Measurements from ENCODE around the gene C15orf39. TPM values are rescaled to one million over a fixed set of nuclear protein-coding genes. Genes with fewer than 3 reads are reported as not detected.
"Not testable (repeated sequence)": the region's sequence is repeated elsewhere in the genome, so short reads cannot be mapped to it uniquely, and the experiment has no call there.

C15orf39 gene
- 5.9 and 7.0 TPM in 2 replicates for total RNA-seq (2014; rRNA removed; shearing (Covaris generic))
- 6.2 and 6.6 TPM in 2 replicates for polyA plus RNA-seq (2014; cell fraction: nucleus; rRNA removed)

DNA sequence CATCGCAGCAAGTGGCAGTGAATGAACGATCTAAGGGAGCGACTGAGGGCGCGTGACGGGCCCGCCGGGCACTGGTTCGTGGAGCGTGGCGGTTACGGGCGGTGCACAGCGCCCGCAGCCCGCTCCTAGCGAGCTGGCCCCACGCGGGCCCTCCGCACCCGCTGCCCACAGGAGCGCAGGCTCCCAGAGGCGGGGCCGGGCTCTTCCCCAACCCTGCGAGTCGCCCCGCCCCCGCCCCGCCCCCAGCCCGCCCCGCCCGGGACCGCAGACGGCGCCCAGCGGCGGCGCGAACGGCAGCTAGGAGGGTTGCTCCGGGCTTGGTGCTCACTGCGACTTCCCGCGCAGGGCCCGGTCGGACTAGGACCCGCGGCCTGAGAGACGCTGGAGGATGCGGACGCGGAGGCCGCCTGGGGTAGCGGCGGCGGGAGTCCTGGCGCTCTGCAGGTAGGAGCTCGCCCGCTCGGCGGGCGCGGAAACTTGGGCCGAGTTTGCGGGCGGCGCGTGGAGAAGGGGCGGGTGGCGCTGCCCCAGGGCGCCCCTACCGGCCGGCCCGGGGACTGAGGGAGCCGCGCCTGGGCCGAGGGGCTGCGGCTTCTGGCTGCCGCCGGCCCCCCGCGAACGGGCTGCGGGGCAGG is at the start of gene C15orf39:
Gene C15orf39 (plus strand): TSS at position 267 of the 635 bp plus-strand sequence. CDS start 4,167 bp downstream, outside the sequence.
- DNase-seq (ENCODE audit: extremely low read depth, low read depth), result peak; percentile 52

DNA sequence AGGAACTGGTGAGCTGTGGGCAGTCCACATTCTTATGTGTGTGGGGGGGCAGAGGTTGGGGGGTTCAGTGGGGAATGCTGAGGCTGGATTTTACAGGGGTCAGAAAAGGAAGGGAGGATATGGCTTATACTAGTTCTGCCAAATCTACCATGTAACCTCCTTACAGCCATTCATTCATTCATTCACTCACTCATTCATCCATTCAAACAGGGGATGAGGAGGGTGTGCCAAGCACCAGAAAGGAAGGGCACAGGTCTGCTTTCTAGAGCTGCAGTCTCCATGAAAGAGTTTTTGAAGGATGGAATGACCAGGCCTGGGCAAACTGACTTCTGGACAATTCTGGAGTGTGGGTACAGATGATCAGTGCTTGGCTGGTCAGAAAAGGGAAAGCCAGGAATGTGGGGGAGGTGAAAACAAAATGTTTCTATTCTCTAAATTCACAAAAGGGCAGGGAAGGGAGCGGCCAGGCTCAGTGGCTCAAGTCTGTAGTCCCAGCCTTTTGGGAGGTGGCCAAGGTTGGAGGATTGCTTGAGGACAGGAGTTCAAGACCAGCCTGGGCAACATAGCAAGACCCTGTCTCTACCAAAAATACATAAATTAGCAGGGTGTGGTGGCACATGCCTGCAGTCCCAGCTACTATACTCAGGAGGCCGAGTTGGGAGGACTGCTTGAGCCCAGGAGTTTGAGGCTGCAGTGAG is 49.2 kb upstream of the C15orf39 start:
- no peak for DNase-seq (ENCODE audit: extremely low read depth, low read depth)

DNA sequence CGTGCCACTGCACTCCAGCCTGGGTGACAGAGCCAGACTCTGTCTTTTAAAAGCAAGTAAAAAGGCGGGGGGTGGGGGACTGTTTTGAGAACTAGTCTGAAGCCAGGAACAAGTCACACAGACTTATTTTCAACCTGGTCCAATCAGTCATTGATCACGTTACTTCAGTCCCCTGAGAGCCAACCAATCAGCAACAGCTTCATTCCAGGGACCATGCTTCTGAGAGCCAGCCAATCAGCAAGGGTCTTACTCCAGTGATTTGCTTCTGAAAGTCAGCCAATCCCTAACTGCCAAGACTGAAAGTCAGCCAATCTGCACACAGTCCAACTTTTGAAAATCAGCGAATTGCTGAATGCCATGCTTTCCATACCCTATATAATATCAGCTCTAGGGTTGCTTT is 48.6 kb upstream of the C15orf39 start:
- DNase-seq (ENCODE audit: extremely low read depth, low read depth), result peak; percentile 20

DNA sequence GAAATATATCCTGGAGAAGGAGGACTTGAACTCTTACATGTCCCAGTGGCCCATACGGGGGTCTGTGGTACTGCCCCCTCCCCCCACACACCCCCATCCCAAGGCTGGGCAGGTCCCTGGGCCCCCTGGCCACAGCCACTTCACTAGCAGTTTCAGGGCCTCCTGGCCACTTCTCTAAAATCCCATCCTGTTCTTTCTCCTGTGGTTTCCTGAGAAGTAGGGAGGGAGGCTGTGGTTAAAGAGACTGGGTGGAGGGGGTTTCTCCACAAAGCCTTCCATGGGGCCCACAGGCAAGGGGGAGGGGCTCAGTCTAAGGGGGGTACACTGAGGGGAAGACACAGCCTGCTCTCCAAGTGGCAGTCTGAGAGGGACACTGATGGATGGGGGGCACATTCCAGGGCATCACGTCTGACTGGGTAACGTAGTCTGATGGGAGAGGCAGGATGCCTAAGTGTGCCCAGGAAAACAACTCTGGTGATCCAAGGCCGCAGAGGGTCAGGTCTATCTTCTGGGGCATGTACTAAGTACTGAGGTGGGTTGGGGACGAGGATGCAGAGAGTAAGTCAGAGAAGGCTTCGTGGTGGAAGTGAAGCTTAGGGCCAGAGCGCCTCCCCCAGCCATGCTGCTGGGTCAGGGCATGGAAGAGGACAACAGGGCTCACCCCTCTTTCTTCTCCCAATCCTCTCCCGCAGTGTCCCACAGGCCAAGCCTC is 48.0 kb upstream of the C15orf39 start:
- no peak for DNase-seq (ENCODE audit: extremely low read depth, low read depth)

DNA sequence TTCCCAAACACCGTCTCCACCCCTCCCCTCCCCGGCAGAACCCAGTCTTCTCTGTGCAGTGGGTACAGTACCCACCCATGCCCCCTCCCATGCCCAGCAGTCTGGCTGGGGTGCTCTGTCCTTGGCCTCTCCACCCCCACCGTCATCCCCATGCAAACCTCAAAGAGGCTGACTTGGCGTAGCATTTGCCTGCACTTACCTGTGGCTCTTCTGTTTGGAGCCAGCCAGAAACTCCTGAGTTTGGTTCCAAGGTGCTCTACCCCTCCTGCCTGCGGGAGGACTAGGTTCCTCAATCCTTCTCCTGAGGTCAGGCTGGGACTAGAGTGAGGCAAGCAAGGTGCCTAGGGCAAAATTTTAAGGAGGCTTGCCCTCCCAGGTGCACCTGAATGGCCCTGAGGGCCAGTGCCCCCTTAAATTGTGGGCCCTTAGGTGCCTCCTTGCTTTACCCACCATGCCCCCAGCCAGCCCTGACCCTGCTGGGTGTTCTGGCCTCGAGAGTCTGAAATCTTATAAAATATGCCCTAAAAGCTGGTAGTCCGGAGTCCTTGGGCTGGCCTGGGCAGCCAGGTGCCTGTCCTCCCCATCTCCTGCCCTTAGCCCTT is 47.1 kb upstream of the C15orf39 start:
- no peak for DNase-seq (ENCODE audit: extremely low read depth, low read depth)

DNA sequence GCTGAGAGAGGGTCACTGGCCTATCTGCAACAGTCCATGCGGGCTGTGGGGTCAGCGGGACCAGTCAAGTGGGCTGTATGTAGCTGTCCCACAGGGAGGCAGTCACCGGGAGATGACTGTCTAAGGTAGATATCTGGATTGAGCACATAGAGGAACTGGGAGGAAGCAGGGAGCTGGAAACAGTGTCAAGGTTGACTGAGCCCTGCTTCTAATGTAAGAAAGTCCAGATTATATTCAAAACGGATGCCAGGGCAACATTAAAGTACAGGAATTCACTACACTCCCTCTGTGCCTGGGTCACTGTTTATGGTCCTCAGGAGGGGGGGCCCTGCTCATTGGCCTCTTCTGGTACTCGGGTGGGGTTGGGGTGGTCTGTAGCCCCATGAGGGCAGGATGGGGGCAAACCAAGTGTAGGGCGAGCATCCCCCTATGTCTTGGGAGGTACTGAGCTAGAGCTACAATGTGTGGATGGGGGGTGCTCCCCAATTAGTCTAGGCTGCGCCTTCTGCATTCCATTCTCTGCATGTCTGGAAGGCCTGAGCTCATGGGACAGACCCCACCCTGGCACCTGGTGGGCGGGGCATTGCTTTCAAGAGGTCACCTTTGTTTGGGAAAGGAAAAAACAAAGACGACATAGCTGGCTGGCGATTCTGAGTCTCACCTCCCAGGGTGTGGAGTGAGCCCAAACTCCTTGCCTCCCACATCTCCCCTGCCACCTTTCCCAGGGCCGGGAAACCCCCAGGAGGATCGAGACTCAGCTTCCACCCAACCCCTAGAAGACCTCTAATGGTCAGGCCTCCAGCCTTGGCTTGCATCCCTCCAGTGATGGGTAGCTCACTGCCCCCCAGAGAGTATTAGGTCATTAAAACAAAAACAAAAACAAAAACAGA is 45.1 kb upstream of the C15orf39 start:
- no peak for DNase-seq (ENCODE audit: extremely low read depth, low read depth)

DNA sequence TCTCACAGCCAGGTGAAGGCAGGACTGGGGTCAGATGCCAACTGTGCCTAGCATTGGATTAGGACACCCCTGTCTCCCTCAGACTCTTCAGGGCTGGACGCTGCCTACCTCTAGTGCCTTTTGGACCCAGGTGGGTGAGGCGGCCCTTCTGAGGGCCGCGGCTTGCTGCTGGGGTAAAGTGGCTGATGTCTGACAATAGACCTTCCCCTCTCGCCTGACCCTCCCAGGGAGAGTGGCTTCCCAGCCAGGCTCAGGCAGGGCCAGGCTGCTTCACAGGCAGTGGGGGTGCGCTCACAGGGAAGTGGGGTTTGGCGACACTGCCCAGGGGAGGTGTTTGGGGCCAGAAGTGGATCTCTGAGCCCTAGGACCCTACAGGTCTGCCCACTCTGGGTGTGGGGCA is 43.3 kb upstream of the C15orf39 start:
- no peak for DNase-seq (ENCODE audit: extremely low read depth, low read depth)

DNA sequence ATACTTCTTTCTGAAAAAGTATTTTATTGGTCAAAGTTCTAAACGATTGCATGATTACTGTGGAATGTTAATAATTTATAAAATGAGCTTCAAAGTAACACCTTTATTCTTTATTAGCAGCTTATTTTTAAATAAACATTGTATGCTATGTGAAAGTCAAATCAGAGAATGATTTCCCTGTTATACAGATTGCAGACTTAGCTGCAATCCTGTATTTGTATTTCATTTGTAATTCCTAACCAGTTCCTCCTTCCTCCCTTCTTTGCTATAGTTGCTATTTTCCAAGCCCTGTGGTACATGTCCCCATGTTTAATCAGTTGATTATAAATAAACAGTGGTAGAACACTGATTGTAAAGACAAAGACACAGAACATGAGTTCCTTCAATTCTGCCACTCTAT is 42.4 kb upstream of the C15orf39 start:
- no peak for DNase-seq (ENCODE audit: extremely low read depth, low read depth)

DNA sequence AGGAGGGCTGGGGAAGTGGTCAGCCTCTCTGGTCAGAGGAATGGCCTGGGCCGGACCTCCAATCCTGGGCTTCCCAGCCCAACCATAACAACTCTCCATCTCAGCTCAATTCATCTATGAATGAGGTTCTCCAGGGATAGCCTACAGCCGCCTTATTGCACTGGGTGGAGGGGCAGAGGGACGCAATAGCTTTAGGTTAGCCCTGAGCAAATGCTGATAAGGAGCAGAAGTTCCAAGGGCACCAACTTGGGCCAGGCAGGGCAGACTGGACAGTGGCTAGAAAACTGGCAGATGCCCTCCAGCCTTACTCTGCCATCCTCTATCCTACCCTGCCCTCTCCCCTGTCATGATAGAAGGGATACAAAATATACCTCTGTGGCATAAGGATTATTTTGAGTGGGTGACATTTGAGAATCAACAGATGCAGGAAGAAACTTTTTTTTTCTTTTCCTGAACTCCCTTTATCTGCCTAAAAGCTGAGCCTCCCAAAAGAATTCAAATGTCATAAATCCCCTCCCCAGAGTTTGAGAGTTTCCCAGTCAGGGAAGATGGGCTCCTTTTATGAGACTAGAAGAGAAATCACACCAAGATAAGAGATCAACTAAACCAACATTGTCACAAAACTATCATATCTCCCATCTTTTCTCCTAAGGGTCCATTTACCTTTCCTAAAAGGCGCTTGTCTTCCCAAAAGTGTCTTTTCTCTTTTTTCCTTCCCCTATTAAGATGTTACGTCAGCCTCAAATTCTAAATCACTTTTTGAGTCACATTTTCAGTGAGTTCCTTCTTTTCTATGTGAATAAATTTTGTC is 40.4 kb upstream of the C15orf39 start:
- no peak for DNase-seq (ENCODE audit: extremely low read depth, low read depth)

DNA sequence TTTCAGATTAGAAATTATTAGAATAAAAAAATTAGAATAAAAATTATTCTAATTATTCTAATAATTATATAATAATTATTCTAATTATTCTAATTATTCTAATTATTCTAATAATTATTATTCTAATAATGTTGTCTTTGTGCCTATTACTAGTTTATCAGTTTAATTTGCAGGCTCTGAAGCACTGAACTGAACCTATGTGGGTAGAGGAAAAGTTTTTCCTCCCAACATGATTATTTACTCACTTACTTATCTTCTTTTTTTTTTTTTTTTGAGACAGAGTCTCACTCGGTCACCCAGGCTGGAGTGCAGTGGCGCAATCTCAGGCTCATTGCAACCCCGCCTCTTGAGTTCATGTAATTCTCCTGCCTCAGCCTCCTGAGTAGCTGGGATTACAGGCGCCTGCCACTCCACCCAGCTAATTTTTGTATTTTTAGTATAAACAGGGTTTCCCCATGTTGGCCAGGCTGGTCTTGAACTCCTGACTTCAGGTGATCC is 39.7 kb upstream of the C15orf39 start:
- no peak for DNase-seq (ENCODE audit: extremely low read depth, low read depth)

DNA sequence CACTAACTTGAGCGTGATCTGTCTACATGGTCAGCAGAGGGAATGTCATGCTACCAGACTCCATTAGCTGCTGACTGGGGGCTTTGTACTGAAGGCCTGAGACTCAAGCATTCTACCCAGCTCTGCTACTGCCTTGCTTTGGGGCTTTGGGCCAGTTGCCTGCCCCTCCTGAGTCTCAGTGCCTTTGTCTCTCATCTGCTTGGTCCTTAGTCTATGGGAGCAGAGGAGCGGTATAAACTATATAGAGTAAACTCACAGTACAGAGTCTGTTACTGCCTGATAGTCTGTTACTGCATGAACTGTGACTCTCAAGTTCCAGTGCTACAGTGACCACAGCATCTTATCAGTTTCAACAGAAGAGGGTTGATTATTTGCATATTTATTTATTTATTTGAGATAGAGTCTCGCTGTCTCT is 38.5 kb upstream of the C15orf39 start:
- no peak for DNase-seq (ENCODE audit: extremely low read depth, low read depth)

DNA sequence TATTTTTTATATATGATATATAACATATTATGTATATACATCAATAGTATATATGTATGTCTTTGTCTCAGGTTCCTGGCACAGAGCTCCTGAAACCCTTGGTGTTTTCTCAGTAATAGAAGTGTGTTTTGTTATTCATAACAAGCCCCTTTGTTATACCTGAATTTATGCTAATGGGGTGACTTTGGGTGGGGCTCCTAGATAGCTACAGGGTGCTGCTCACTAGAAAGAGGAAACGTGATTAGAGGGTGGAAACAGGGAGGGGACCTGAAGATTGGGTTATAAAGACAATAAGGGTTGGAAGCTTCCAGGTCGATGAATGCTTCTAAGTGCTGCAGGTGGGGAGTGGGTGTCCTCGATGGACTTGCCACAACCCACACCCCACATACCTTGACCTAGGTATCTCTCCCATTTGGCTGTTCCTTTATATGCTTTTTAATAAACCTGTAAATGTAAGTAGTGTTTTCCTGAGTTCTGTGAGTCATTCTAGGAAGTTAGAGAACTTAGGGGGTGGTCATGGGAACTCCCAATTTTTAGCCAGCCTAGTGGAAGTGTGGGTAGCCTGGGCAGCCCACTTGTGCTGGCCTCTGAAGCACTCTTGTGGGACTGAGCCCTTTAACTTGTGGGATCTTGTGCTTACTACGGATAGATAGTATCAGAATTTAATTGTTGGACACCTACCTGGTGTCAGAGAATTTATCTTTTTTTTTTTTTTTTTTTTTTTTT is 36.9 kb upstream of the C15orf39 start:
- no peak for DNase-seq (ENCODE audit: extremely low read depth, low read depth)

DNA sequence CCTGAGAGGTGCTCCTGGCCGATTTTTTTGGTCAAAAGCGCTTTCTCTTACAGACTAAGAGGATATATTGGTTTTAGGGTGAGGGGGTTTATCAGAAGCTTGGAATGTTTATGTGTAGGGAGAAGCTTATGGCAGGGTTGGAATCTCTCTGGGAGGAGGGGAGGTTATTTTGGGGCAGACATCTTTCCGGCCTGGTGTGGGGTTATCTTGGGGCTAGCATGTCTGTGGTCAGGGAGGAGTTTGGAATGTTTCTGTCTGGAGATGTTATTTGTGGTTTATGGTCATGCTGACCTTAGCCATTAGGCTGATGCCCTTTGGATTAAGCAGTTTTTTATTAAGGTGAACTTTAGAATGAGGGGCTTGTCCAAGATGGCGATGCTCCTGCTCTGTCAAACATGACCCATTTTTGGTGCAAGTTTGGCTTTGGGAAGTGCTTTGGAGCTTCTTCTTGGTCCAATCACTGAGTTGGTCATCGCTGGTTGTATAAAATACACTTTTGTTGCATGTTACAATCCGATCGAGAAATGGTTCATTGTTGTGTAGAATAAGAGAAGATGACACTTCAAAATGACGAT is 35.1 kb upstream of the C15orf39 start:
- DNase-seq (ENCODE audit: extremely low read depth, low read depth), result not testable (repeated sequence)

DNA sequence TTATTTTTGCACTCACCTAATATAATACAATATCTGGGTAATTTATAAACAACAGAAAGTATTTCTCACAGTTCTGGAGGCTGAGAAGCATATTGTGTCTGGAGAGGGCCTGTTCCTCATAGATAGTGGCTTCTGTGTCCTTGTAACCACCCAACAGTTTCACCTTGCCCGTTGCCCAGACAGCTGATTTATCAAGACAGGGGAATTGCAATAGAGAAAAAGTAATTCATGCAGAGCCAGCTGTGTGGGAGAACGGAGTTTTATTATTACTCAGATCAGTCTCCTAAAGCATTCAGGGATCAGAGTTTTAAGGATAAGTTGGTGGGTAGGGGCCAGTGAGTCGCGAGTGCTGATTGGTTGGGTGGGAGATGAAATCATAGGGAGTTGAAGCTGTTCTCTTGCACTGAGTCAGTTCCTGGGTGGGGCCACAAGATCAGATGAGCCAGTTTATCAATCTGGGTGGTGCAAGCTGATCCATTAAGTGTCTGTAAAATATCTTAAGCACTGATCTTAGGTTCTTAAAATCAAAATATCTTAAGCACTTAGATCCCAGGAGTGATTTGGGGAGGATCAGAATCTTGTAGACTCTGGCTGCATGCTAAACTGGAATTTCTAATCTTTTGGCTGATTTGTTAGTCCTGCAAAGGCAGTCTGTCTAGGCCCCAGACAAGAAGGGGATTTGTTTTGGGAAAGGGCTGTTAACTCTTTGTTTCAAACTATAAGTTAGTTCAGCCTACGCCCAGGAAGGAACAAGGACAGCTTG is 33.9 kb upstream of the C15orf39 start:
- peak; percentile 40 for DNase-seq (ENCODE audit: extremely low read depth, low read depth)

DNA sequence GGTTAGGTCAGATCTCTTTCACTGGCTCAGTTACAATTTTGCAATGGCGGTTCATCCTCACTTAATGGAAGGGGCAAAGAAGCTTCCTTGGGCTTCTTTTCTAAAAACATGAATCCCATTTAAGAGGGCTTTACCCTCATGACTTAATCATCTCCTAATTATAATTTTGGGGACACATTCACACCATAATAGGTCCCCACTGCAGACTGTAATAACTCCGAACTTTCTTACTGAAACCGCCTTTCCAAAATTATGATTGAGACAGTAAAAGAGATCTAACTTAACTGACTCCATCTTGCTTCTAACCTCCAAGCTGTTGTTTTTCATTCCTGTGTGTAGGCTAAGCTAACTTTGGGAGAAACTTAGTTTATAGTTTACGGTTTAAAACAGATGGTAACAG is 33.3 kb upstream of the C15orf39 start:
- DNase-seq (ENCODE audit: extremely low read depth, low read depth), result no peak

DNA sequence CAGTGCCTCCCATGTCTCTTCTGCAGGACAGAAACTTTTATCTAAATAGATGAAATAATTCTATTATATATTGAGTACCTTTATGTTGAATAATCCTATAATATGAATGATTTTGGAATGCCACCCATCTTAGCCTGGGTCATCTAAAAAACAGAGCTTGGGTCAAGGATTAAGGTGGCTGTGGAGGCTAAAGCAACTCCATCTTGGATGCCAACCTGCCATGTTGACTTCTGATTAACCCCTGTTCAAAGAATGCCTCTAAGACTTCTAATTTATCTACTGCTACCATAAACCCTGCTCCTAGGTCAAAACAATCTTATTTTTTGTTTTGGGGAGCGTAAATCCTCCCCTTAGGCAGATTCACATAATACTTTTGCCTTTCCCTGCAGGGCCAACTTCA is 31.5 kb upstream of the C15orf39 start:
- DNase-seq (ENCODE audit: extremely low read depth, low read depth), result no peak

DNA sequence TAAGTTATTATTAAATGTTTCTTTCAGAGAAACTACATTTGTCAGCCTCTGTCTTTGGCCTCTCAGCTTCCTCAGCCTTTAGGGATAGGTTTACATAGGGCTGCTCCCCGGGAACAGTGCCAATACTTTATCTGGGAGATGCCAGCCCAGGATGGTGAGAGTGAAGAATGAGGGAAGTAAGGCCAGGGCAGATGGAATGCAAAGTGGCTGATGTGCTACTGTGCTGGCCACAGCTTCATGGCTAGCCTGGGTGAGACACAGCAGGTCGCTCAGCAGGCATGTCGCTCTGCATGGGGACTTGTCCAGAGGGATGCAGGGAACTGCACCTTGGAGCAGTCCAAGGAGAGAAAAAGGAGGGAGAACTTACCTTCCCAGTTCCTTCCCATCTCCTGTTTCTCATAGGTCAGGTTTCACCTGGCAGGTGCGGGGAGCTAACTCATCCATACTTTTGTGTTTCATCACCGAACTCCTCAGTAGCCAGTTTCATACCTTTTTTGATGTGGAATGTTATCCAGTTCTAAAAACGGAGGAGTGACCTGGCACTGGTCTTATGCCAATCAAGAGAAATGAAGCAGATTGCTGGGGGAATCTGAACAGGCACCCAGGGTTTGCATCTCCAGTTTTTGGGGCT is 30.9 kb upstream of the C15orf39 start:
- DNase-seq (ENCODE audit: extremely low read depth, low read depth), result no peak

All from NCI-H460 (cell line).